NCI-H460 (cell line): ENCODE data around the gene OR10G8. TPM values are rescaled to one million over a fixed set of nuclear protein-coding genes. Genes with fewer than 3 reads are reported as not detected.
"Not testable (repeated sequence)": the region's sequence is repeated elsewhere in the genome, so short reads cannot be mapped to it uniquely, and the experiment has no call there.

Source experiments
- DNase-seq: peaks from one replicate; pipeline ENCODE4 v3.0.0-alpha.2; 2016; ENCODE audit warnings: low read depth; ENCODE audit errors: extremely low read depth
- polyA plus RNA-seq: library from polyadenylated mRNA; depleted of rRNA; stranded (reverse); fragments of >200 nt; gene quantifications from 2 replicates; pipeline ENCODE4 v1.2.3, GENCODE V29; 2014; cell fraction: nucleus; rRNA removed
- total RNA-seq: library from RNA; depleted of rRNA; stranded (reverse); fragments of >200 nt; shearing (Covaris generic); gene quantifications from 2 replicates; pipeline ENCODE4 v1.2.3, GENCODE V29; 2014; rRNA removed

The OR10G8 gene
- total RNA-seq = not detected in 2 replicates
- polyA plus RNA-seq = not detected in 2 replicates

GRCh38 chr11:124026498-124026897, at the start of gene OR10G8:
Gene OR10G8 (plus strand): TSS chr11:124026798. CDS start chr11:124029623, 2,825 bp downstream.
- no peak for DNase-seq

- peak; percentile 7 for DNase-seq
Observed at GRCh38 chr11:123977731-123978347, 48.8 kb upstream of the OR10G8 start, which contains the start of gene OR10S1. Gene OR10S1 (minus strand): TSS chr11:123977781. CDS start chr11:123977664, 117 bp downstream.

GRCh38 chr11:123979311-123979710, 47.3 kb upstream of the OR10G8 start:
- DNase-seq = no peak

GRCh38 chr11:123995119-123995518, 31.5 kb upstream of the OR10G8 start, which contains the start of gene OR10G6:
Gene OR10G6 (minus strand): TSS chr11:123995161. CDS start chr11:123995161, 0 bp downstream.
- DNase-seq = no peak

- no peak for DNase-seq
Observed at GRCh38 chr11:124012697-124013096, 13.9 kb upstream of the OR10G8 start, which contains the start of gene OR10G4. Gene OR10G4 (plus strand): TSS chr11:124012997. CDS start chr11:124015575, 2,578 bp downstream.

- not testable (repeated sequence) for DNase-seq
Observed at GRCh38 chr11:124015837-124016236, 10.8 kb upstream of the OR10G8 start.

GRCh38 chr11:124036666-124037065, 10.1 kb downstream of the OR10G8 start:
- DNase-seq = no peak

- no peak for DNase-seq
Observed at GRCh38 chr11:124039557-124039956, 13.0 kb downstream of the OR10G8 start.

- no peak for DNase-seq
Observed at GRCh38 chr11:124041254-124041653, 14.7 kb downstream of the OR10G8 start, which contains the start of gene OR10G7. Gene OR10G7 (minus strand): TSS chr11:124041325. CDS start chr11:124039001, 2,324 bp downstream.

GRCh38 chr11:124043420-124043819, 16.8 kb downstream of the OR10G8 start:
- DNase-seq = no peak

- no peak for DNase-seq
Observed at GRCh38 chr11:124050748-124051147, 24.1 kb downstream of the OR10G8 start.

GRCh38 chr11:124052966-124053365, 26.4 kb downstream of the OR10G8 start:
- DNase-seq = no peak

GRCh38 chr11:124068601-124069110, 42.1 kb downstream of the OR10G8 start:
- no peak for DNase-seq

- DNase-seq = peak; percentile 60
Observed at GRCh38 chr11:124069429-124070401, 43.1 kb downstream of the OR10G8 start.

- peak; percentile 67 for DNase-seq
Observed at GRCh38 chr11:124070915-124071622, 44.5 kb downstream of the OR10G8 start.

- DNase-seq = no peak
Observed at GRCh38 chr11:124071623-124071948, 45.0 kb downstream of the OR10G8 start.

GRCh38 chr11:124072147-124072546, 45.5 kb downstream of the OR10G8 start:
- no peak for DNase-seq

GRCh38 chr11:124074554-124074953, 48.0 kb downstream of the OR10G8 start:
- DNase-seq = no peak

- DNase-seq = no peak
Observed at GRCh38 chr11:124075492-124075840, 48.9 kb downstream of the OR10G8 start.

- DNase-seq = peak; percentile 17
Observed at GRCh38 chr11:124075841-124076651, 49.4 kb downstream of the OR10G8 start.
